Measurements from ENCODE around the gene MAN1C1.

MAN1C1 gene

GRCh38 chr1:25727088-25727487 lies 110.5 kb downstream of the MAN1C1 start:
- H3K4me3 ChIP-seq (ENCODE audit: insufficient read depth, low read depth, low read length, poor library complexity, severe bottlenecking), result no peak overlapping the region
- H3K27me3 ChIP-seq (replicated peaks; ENCODE audit: control insufficient read depth, insufficient read depth, low read length, poor library complexity, severe bottlenecking), result no peaks in the 10 kb centered on the region
- H3K9me3 ChIP-seq (ENCODE audit: control insufficient read depth, low read length), result no peaks in the 10 kb centered on the region
- H3K36me3 ChIP-seq (ENCODE audit: control insufficient read depth, insufficient read depth, low read length), result no peaks in the 10 kb centered on the region
- no peak overlapping the region for H3K27ac ChIP-seq (ENCODE audit: insufficient read depth, low read length, poor library complexity, severe bottlenecking)
- peaks cover 18% of the 10 kb centered on the region for H3K4me1 ChIP-seq (ENCODE audit: control insufficient read depth, insufficient read depth, low read length, poor library complexity, severe bottlenecking)
- DNase-seq, result no peak

- Histone ChIP-seq H3K36me3 (ENCODE audit: control insufficient read depth, insufficient read depth, low read length) (no peaks in the 10 kb centered on the region), H3K4me3 (ENCODE audit: insufficient read depth, low read depth, low read length, poor library complexity, severe bottlenecking) (no peak overlapping the region), H3K27ac (ENCODE audit: insufficient read depth, low read length, poor library complexity, severe bottlenecking) (no peak overlapping the region), H3K27me3 (replicated peaks; ENCODE audit: control insufficient read depth, insufficient read depth, low read length, poor library complexity, severe bottlenecking) (no peaks in the 10 kb centered on the region), H3K9me3 (ENCODE audit: control insufficient read depth, low read length) (no peaks in the 10 kb centered on the region), H3K4me1 (ENCODE audit: control insufficient read depth, insufficient read depth, low read length, poor library complexity, severe bottlenecking) (peaks cover 14% of the 10 kb centered on the region)
- no peak for DNase-seq
Observed at GRCh38 chr1:25727635-25728286, 111.2 kb downstream of the MAN1C1 start.

- Histone ChIP-seq H3K27me3 (replicated peaks; ENCODE audit: control insufficient read depth, insufficient read depth, low read length, poor library complexity, severe bottlenecking) (no peaks in the 10 kb centered on the region), H3K36me3 (ENCODE audit: control insufficient read depth, insufficient read depth, low read length) (no peaks in the 10 kb centered on the region), H3K4me3 (ENCODE audit: insufficient read depth, low read depth, low read length, poor library complexity, severe bottlenecking) (no peak overlapping the region), H3K9me3 (ENCODE audit: control insufficient read depth, low read length) (no peaks in the 10 kb centered on the region), H3K4me1 (ENCODE audit: control insufficient read depth, insufficient read depth, low read length, poor library complexity, severe bottlenecking) (peaks cover 13% of the 10 kb centered on the region), H3K27ac (ENCODE audit: insufficient read depth, low read length, poor library complexity, severe bottlenecking) (no peak overlapping the region)
- DNase-seq, result no peak
Observed at GRCh38 chr1:25728301-25728935, 111.8 kb downstream of the MAN1C1 start.

- Histone ChIP-seq H3K27me3 (replicated peaks; ENCODE audit: control insufficient read depth, insufficient read depth, low read length, poor library complexity, severe bottlenecking) (no peaks in the 10 kb centered on the region), H3K4me1 (ENCODE audit: control insufficient read depth, insufficient read depth, low read length, poor library complexity, severe bottlenecking) (peaks cover 13% of the 10 kb centered on the region), H3K9me3 (ENCODE audit: control insufficient read depth, low read length) (no peaks in the 10 kb centered on the region), H3K4me3 (ENCODE audit: insufficient read depth, low read depth, low read length, poor library complexity, severe bottlenecking) (no peak overlapping the region), H3K27ac (ENCODE audit: insufficient read depth, low read length, poor library complexity, severe bottlenecking) (no peak overlapping the region), H3K36me3 (ENCODE audit: control insufficient read depth, insufficient read depth, low read length) (no peaks in the 10 kb centered on the region)
- no peak for DNase-seq
Observed at GRCh38 chr1:25729045-25729444, 112.5 kb downstream of the MAN1C1 start.

DNA sequence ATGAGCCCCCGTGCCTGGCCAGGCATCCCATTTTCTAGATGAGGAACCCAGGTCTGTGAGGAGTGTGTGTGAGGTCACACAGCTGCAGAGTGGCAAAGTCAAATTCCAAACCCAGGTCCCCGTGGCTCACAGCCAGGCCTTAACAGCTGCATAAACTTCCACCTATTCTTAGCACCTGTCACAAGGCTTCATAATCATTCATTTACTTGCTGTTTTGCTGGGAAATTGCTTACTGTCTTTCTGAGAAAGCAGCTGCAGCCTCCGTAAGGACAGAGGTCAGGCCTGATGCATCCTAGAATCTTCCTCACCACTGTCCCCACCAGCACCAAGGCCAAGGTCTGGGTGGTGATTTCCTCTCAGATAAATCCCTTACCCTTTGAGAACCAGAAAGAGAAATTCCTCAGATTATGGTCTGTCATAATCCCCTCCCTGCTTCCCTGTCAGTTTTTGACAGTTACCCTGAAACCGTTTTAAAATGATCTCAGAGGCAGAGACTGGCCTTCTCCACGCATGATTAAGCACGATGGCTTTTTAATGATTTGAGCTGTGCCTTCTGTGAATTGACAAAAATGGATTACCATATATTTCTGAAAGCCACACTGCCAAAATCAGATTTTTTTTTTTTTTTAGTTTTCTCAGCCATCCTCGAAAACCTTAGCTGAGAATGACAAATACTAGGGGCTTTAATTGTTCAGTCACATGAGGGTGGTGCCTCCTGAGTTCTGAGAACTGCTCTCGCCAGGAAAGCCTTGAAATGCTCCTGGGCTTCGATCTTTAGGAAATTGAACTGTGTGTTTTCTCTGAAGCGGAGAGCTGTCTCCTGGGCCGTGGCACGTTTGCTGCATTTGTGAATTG lies 113.4 kb downstream of the MAN1C1 start:
- Histone ChIP-seq H3K9me3 (ENCODE audit: control insufficient read depth, low read length) (no peaks in the 10 kb centered on the region), H3K27me3 (replicated peaks; ENCODE audit: control insufficient read depth, insufficient read depth, low read length, poor library complexity, severe bottlenecking) (no peaks in the 10 kb centered on the region), H3K4me3 (ENCODE audit: insufficient read depth, low read depth, low read length, poor library complexity, severe bottlenecking) (no peak overlapping the region), H3K4me1 (ENCODE audit: control insufficient read depth, insufficient read depth, low read length, poor library complexity, severe bottlenecking) (peaks cover 13% of the 10 kb centered on the region), H3K36me3 (ENCODE audit: control insufficient read depth, insufficient read depth, low read length) (no peaks in the 10 kb centered on the region), H3K27ac (ENCODE audit: insufficient read depth, low read length, poor library complexity, severe bottlenecking) (no peak overlapping the region)
- DNase-seq, result no peak

DNA sequence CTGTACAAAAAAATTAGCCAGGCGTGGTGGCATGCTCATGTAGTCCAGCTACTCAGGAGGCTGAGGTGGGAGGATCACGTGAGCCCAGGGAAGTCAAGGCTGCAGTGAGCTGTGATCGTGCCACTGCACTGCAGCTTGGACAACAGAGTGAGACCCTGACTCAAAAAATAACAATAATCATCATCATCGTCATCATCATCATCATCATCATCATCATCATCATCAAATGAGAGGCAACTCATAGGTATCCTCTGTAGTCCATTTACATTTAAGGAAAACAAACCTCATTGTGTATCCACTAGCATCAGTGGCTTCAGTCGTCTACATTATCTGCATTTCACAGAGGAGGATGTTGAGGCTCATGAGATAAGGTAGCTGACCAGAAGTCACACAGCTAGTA lies 114.6 kb downstream of the MAN1C1 start:
- H3K27me3 ChIP-seq (replicated peaks; ENCODE audit: control insufficient read depth, insufficient read depth, low read length, poor library complexity, severe bottlenecking), result no peaks in the 10 kb centered on the region
- no peak overlapping the region for H3K27ac ChIP-seq (ENCODE audit: insufficient read depth, low read length, poor library complexity, severe bottlenecking)
- DNase-seq, result no peak
- H3K9me3 ChIP-seq (ENCODE audit: control insufficient read depth, low read length), result no peaks in the 10 kb centered on the region
- H3K4me3 ChIP-seq (ENCODE audit: insufficient read depth, low read depth, low read length, poor library complexity, severe bottlenecking), result no peak overlapping the region
- H3K36me3 ChIP-seq (ENCODE audit: control insufficient read depth, insufficient read depth, low read length), result no peaks in the 10 kb centered on the region
- peaks cover 16% of the 10 kb centered on the region for H3K4me1 ChIP-seq (ENCODE audit: control insufficient read depth, insufficient read depth, low read length, poor library complexity, severe bottlenecking)

GRCh38 chr1:25731626-25732370 lies 115.2 kb downstream of the MAN1C1 start:
- Histone ChIP-seq H3K9me3 (ENCODE audit: control insufficient read depth, low read length) (no peaks in the 10 kb centered on the region), H3K4me1 (ENCODE audit: control insufficient read depth, insufficient read depth, low read length, poor library complexity, severe bottlenecking) (peaks cover 16% of the 10 kb centered on the region), H3K27me3 (replicated peaks; ENCODE audit: control insufficient read depth, insufficient read depth, low read length, poor library complexity, severe bottlenecking) (no peaks in the 10 kb centered on the region), H3K4me3 (ENCODE audit: insufficient read depth, low read depth, low read length, poor library complexity, severe bottlenecking) (no peak overlapping the region), H3K36me3 (ENCODE audit: control insufficient read depth, insufficient read depth, low read length) (no peaks in the 10 kb centered on the region), H3K27ac (ENCODE audit: insufficient read depth, low read length, poor library complexity, severe bottlenecking) (no peak overlapping the region)
- DNase-seq, result no peak

DNA sequence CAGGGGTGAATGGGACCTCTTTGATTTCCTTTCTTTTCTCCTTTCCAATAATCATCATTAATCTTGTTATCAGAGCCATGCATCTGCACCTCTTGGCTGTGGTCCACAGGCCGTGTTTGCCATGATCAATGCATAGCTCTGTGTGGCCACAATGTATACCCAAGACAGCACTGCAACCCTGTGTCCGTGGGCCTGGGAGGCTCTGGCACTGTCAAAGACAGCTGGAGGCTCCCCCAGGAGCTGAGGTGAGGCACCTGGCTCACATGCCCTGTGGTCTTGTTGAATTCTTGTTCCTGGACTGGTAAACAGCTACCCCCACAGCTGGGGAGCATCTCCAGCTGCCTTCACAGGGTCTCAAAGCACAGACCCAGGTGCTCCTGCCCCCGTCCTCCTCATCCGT lies 116.2 kb downstream of the MAN1C1 start:
- no peak overlapping the region for H3K27ac ChIP-seq (ENCODE audit: insufficient read depth, low read length, poor library complexity, severe bottlenecking)
- no peak for DNase-seq
- no peaks in the 10 kb centered on the region for H3K27me3 ChIP-seq (replicated peaks; ENCODE audit: control insufficient read depth, insufficient read depth, low read length, poor library complexity, severe bottlenecking)
- H3K4me3 ChIP-seq (ENCODE audit: insufficient read depth, low read depth, low read length, poor library complexity, severe bottlenecking), result no peak overlapping the region
- no peaks in the 10 kb centered on the region for H3K36me3 ChIP-seq (ENCODE audit: control insufficient read depth, insufficient read depth, low read length)
- peaks cover 16% of the 10 kb centered on the region for H3K4me1 ChIP-seq (ENCODE audit: control insufficient read depth, insufficient read depth, low read length, poor library complexity, severe bottlenecking)
- H3K9me3 ChIP-seq (ENCODE audit: control insufficient read depth, low read length), result no peaks in the 10 kb centered on the region

- no peaks in the 10 kb centered on the region for H3K9me3 ChIP-seq (ENCODE audit: control insufficient read depth, low read length)
- DNase-seq, result no peak
- no peak overlapping the region for H3K27ac ChIP-seq (ENCODE audit: insufficient read depth, low read length, poor library complexity, severe bottlenecking)
- H3K4me3 ChIP-seq (ENCODE audit: insufficient read depth, low read depth, low read length, poor library complexity, severe bottlenecking), result no peak overlapping the region
- H3K4me1 ChIP-seq (ENCODE audit: control insufficient read depth, insufficient read depth, low read length, poor library complexity, severe bottlenecking), result peaks cover 16% of the 10 kb centered on the region
- no peaks in the 10 kb centered on the region for H3K27me3 ChIP-seq (replicated peaks; ENCODE audit: control insufficient read depth, insufficient read depth, low read length, poor library complexity, severe bottlenecking)
- no peaks in the 10 kb centered on the region for H3K36me3 ChIP-seq (ENCODE audit: control insufficient read depth, insufficient read depth, low read length)
Observed at GRCh38 chr1:25733271-25733670, 116.7 kb downstream of the MAN1C1 start.

Data from effector memory CD4-positive, alpha-beta T cell (primary cell).